Activated B cell treated with CpG ODN at 0.5 μM for 24 hours (primary cell): Measurements from ENCODE around the gene PPP2R2B. TPM values are rescaled to one million over a fixed set of nuclear protein-coding genes. Genes with fewer than 3 reads are reported as not detected.

ENCODE experiments used
- ATAC-seq: fragments of 200-7000 bp; cut with Tn5 transposase; one replicate; pipeline ENCODE4 v1.10.0; 2021; ENCODE audit warnings: low read depth, mild to moderate bottlenecking, moderate library complexity
- CTCF ChIA-PET: fragments of 350-600 bp; sonication (Branson Sonifier 250); formaldehyde crosslinking; loops from one replicate; lab custom pipeline; 2021; ENCODE audit warnings: antibody characterized with exemption; lab: Charles Lee
- POLR2A ChIA-PET: fragments of 350-600 bp; sonication (Branson Sonifier 250); formaldehyde crosslinking; loops from one replicate; lab custom pipeline; 2021; ENCODE audit warnings: antibody characterized with exemption; lab: Charles Lee
- DNase-seq: peaks from one replicate; pipeline ENCODE4 v3.0.0; 2022
- H3K27ac Mint-ChIP-seq: one replicate; pipeline ENCODE4 v1.8.0; 2020; ENCODE audit warnings: mixed read lengths
- H3K27me3 Mint-ChIP-seq: one replicate; pipeline ENCODE4 v1.8.0; 2021; ENCODE audit warnings: mixed read lengths
- H3K36me3 Mint-ChIP-seq: one replicate; pipeline ENCODE4 v1.8.0; 2021; ENCODE audit warnings: low read depth, mixed read lengths
- H3K4me1 Mint-ChIP-seq: one replicate; pipeline ENCODE4 v1.8.0; 2021; ENCODE audit warnings: mixed read lengths
- H3K4me3 Mint-ChIP-seq: one replicate; pipeline ENCODE4 v1.8.0; 2020; ENCODE audit warnings: mild to moderate bottlenecking, mixed read lengths
- H3K9me3 Mint-ChIP-seq: one replicate; pipeline ENCODE4 v1.8.0; 2020; ENCODE audit warnings: mixed read lengths
- intact Hi-C: fragments of 100-400 bp; cut with micrococcal nuclease; formaldehyde crosslinking; loops from one replicate; pipeline ENCODE4 v1.15.1; 2024
- total RNA-seq: library from RNA; stranded (reverse); gene quantifications from 2 replicates; pipeline ENCODE4 v1.2.3, GENCODE V29; 2022
- TF ChIP-seq, protein P1 (sequence below): fragments of 200-600 bp; IDR thresholded peaks from one replicate; pipeline ENCODE4 v1.8.0; 2022; ENCODE audit warnings: antibody characterized with exemption, mild to moderate bottlenecking

The PPP2R2B gene
- total RNA-seq, 1 donor from 2014 or later, result not detected

DNA sequence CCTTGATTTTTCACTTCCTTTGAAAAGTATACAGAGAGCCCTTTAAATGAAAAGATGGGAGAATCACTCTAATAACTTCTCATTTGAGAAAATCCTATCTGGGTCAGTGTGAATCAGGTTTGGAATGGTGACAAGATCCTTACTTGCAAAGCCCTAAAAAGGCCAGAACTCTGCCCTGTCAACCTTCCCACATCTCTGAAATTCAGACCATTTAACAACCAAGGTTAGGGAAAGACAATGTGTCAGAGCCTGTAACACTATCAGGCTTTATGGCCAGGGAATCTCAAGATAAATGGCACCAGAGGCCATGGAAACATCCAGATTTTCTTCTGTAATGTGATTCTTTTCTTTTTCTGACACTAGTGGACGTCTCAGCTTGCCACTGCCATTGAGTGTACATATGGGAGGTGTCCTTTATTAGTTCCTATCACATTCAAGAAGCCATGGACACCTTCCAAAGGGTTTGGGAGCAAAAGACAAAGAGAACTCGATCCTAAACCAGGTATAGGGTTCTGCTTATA lies 196.9 kb downstream of the PPP2R2B start:
- Mint-ChIP-seq H3K27ac (no peak overlapping the region), H3K36me3 (no peaks in the 10 kb centered on the region), H3K9me3 (no peaks in the 10 kb centered on the region), H3K4me3 (no peak overlapping the region), H3K27me3 (peaks cover 3% of the 10 kb centered on the region), H3K4me1 (no peaks in the 10 kb centered on the region)
- TF ChIP-seq, protein P1, sequence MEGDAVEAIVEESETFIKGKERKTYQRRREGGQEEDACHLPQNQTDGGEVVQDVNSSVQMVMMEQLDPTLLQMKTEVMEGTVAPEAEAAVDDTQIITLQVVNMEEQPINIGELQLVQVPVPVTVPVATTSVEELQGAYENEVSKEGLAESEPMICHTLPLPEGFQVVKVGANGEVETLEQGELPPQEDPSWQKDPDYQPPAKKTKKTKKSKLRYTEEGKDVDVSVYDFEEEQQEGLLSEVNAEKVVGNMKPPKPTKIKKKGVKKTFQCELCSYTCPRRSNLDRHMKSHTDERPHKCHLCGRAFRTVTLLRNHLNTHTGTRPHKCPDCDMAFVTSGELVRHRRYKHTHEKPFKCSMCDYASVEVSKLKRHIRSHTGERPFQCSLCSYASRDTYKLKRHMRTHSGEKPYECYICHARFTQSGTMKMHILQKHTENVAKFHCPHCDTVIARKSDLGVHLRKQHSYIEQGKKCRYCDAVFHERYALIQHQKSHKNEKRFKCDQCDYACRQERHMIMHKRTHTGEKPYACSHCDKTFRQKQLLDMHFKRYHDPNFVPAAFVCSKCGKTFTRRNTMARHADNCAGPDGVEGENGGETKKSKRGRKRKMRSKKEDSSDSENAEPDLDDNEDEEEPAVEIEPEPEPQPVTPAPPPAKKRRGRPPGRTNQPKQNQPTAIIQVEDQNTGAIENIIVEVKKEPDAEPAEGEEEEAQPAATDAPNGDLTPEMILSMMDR, result no peak
- ATAC-seq (no peak), DNase-seq (no peak)
- ChIA-PET POLR2A (no interaction called here), CTCF (no interaction called here)
- intact Hi-C loops, result no loop called here

DNA sequence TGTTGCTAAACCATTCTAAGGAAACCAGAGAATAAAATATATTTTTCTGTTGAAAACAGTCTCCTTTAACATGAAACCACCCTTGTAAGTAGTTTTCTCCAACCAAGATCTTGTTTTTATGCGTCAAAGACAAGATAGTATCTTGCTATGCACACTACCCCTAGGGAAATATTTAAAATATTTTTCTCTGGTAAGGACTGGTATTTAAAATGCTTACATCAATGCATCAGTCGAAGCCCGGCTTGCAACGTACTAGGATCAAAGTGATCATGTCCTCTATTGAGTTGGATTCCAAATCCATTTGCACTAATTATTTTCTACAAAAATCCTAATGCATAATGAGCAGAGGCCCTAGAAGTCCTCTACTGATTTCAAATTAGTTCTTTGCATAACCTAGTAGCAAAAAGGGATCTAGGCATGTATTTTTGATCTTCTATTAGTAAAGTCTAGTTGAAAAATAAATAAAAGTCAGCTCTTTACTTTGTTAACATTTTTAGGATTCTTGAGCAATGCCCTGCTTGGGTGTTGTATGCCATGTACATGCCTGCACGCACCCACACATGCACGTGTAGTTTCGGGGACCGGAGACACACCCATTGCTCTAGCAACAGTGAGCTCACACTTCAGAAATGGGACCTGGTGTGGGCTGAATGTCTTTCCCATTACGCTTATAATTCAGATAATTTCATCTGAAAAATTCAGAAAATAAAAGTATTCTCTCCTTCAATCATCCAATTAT lies 197.5 kb downstream of the PPP2R2B start:
- no peaks in the 10 kb centered on the region for H3K4me1 Mint-ChIP-seq
- no peak for ATAC-seq
- H3K27ac Mint-ChIP-seq, result no peak overlapping the region
- no peaks in the 10 kb centered on the region for H3K9me3 Mint-ChIP-seq
- H3K27me3 Mint-ChIP-seq, result peaks cover 3% of the 10 kb centered on the region
- H3K36me3 Mint-ChIP-seq, result no peaks in the 10 kb centered on the region
- no peak for DNase-seq
- no peak overlapping the region for H3K4me3 Mint-ChIP-seq
- ChIA-PET CTCF (no interaction called here), POLR2A (no interaction called here)
- intact Hi-C loops, result no loop called here
- TF ChIP-seq, protein P1, result no peak

DNA sequence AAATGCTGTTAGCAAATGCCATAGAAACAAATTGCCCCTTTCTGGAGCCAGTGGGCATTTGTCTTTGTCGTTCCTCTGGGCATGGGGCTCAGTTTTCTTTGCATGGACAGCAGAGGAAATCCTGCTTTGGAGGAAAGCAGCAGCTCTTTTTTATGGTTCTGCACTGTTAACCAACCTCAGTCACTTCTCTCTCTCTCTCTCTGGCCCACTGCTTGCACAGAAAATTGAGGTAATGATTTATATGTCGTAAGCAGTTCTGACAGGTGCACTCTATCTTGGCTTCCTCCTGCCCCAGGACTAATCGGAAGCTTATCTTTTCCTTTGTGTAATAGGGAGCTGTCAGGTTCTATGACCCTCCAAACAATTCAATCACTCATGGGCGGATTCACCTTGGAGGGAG lies 202.9 kb downstream of the PPP2R2B start:
- H3K27ac Mint-ChIP-seq, result no peak overlapping the region
- H3K4me1 Mint-ChIP-seq, result no peaks in the 10 kb centered on the region
- no peak for DNase-seq
- H3K36me3 Mint-ChIP-seq, result no peaks in the 10 kb centered on the region
- H3K9me3 Mint-ChIP-seq, result no peaks in the 10 kb centered on the region
- intact Hi-C loops, result no loop called here
- ChIA-PET POLR2A (no interaction called here), CTCF (no interaction called here)
- ATAC-seq, result no peak
- TF ChIP-seq, protein P1, result no peak
- peaks cover 3% of the 10 kb centered on the region for H3K27me3 Mint-ChIP-seq
- no peak overlapping the region for H3K4me3 Mint-ChIP-seq

DNA sequence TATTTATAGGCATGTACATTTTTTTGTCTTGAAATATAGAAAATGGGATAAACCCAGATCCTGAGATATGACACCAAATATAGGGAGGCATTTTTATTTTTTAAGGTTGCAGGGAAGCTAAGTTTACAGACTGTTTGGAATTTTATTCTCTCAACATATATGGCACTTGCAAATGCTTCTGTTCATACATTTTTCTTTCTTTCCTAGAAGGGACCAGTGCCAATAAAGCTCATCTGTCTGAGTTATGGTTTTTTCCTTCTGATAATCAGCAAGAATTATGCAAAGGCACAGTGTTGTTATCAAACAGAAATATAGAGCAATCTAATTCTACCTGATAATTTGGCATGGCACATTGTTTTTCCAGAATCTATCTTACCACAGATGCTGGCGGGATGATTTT lies 205.7 kb downstream of the PPP2R2B start:
- DNase-seq (no peak), ATAC-seq (no peak)
- Mint-ChIP-seq H3K4me3 (no peak overlapping the region), H3K4me1 (no peaks in the 10 kb centered on the region), H3K36me3 (no peaks in the 10 kb centered on the region), H3K9me3 (no peaks in the 10 kb centered on the region), H3K27me3 (peaks cover 3% of the 10 kb centered on the region), H3K27ac (no peak overlapping the region)
- intact Hi-C loops, result no loop called here
- CTCF ChIA-PET, result no interaction called here
- TF ChIP-seq, protein P1, result no peak
- POLR2A ChIA-PET, result no interaction called here

DNA sequence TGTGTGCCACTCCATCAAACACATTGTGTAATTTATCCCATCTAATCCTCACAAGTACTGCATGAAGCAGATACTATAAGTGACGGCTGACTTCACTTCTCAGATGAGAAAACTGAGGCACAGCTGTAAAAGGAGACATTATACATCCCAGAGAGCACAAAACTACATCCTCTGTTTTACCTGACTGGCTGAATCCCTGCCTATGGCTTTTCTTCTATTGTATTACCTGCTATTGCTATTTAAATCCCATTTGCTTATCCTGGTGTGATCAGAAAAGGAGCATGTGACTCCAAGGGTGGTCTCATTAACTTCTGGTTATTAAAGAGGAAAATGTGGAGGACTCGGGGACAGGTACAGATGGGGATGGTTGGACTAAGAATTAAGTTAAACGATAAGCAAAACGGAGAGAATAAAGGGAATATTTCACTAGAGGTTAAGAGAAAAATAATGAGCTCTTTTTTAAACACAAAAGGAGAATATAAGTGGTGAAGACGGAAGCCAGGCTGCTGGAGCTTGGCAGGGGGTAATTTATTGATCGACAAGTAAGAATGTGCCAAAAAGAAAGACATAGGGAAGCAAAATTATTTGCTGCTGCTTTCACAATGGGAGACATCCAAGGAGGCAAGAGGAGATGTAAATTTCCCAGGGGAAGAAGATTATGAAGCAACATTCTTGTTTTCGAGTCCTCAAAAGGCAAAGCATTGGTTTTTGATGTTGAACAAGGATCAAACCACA lies 206.8 kb downstream of the PPP2R2B start:
- no peak overlapping the region for H3K27ac Mint-ChIP-seq
- CTCF ChIA-PET, result no interaction called here
- intact Hi-C loops, result no loop called here
- TF ChIP-seq, protein P1, result no peak
- no peak for ATAC-seq
- H3K27me3 Mint-ChIP-seq, result no peaks in the 10 kb centered on the region
- no peaks in the 10 kb centered on the region for H3K9me3 Mint-ChIP-seq
- H3K4me3 Mint-ChIP-seq, result no peak overlapping the region
- no peaks in the 10 kb centered on the region for H3K36me3 Mint-ChIP-seq
- POLR2A ChIA-PET, result no interaction called here
- no peak for DNase-seq
- no peaks in the 10 kb centered on the region for H3K4me1 Mint-ChIP-seq
